Colonic mucosa (tissue), 4 donors: Measurements from ENCODE around the gene SLC13A5. TPM values are rescaled to one million over a fixed set of nuclear protein-coding genes. Genes with fewer than 3 reads are reported as not detected.
"Not testable (repeated sequence)": the region's sequence is repeated elsewhere in the genome, so short reads cannot be mapped to it uniquely, and the experiment has no call there.

Source experiments
- DNase-seq: peaks from one replicate; pipeline ENCODE4 v3.0.0-alpha.2; 2020
- H3K27ac ChIP-seq: fragments of 200-600 bp; one replicate; pipeline ENCODE4 v1.8.0; 2021
- H3K27me3 ChIP-seq: fragments of 200-600 bp; one replicate; pipeline ENCODE4 v1.8.0; 2021
- H3K36me3 ChIP-seq: fragments of 200-600 bp; one replicate; pipeline ENCODE4 v1.8.0; 2021
- H3K4me1 ChIP-seq: fragments of 200-600 bp; one replicate; pipeline ENCODE4 v1.8.0; 2021; ENCODE audit warnings: mild to moderate bottlenecking
- H3K4me3 ChIP-seq: fragments of 200-600 bp; one replicate; pipeline ENCODE4 v1.8.0; 2021
- H3K9ac ChIP-seq, 2 donors: one replicate each; pipeline ENCODE4 v1.7.0; 2013; ENCODE audit warnings: control low read depth in 2 of 2, low read depth in 2 of 2, low read length in 2 of 2
- H3K9me3 ChIP-seq: fragments of 200-600 bp; one replicate; pipeline ENCODE4 v1.8.0; 2021
- intact Hi-C: fragments of 100-400 bp; cut with DNase I; formaldehyde crosslinking; loops from one replicate; pipeline ENCODE4 v1.14.1; 2022
- total RNA-seq, 2 donors: library from RNA; stranded (reverse); fragmentation: NEBNext Ultra II Directional in 1 of 2; extraction: Animal tissue kit (Norgen Biotek cat#: 25700) in 1 of 2; gene quantifications; one replicate each; pipeline ENCODE4 v1.2.1, GENCODE V29; 2021
- TF ChIP-seq, protein P1 (sequence below): fragments of 200-600 bp; IDR thresholded peaks from one replicate; pipeline ENCODE4 v1.8.0; 2022; ENCODE audit warnings: antibody characterized with exemption, mild to moderate bottlenecking
- donor health status: healthy.
- donor health status: DM: no; HTN: no; CAD: no.
- donor health status: DM: no; HTN: no; CAD: no.

SLC13A5 gene
- total RNA-seq, 2 donors from 2014 or later: 0.62 TPM; not detected in 1

DNA sequence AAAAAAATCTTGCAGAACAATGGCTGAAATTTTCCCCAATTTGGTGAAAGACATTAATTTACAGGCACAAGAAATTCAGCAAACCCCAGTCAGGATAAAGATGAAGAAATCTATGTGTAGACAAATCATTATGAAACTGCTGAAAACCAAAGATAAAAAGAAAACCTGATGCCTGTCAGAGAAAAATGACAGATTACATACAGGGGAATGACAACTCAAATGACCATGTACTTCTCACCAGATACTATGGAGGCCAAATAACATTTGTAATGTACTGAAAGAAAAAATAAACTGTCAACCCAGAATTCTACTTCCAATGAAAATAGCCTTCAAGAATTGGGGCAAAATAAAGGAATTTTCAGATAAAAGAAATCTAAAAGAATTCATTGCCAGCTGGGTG, 35.4 kb upstream of the SLC13A5 start:
- no peak overlapping the region for H3K27ac ChIP-seq
- H3K36me3 ChIP-seq: no peaks in the 10 kb centered on the region
- DNase-seq: no peak
- H3K9me3 ChIP-seq: no peaks in the 10 kb centered on the region
- intact Hi-C loops: no loop called here
- H3K4me3 ChIP-seq: no peak overlapping the region
- H3K27me3 ChIP-seq: no peaks in the 10 kb centered on the region
- H3K9ac ChIP-seq: no peak overlapping the region
- TF ChIP-seq, protein P1, sequence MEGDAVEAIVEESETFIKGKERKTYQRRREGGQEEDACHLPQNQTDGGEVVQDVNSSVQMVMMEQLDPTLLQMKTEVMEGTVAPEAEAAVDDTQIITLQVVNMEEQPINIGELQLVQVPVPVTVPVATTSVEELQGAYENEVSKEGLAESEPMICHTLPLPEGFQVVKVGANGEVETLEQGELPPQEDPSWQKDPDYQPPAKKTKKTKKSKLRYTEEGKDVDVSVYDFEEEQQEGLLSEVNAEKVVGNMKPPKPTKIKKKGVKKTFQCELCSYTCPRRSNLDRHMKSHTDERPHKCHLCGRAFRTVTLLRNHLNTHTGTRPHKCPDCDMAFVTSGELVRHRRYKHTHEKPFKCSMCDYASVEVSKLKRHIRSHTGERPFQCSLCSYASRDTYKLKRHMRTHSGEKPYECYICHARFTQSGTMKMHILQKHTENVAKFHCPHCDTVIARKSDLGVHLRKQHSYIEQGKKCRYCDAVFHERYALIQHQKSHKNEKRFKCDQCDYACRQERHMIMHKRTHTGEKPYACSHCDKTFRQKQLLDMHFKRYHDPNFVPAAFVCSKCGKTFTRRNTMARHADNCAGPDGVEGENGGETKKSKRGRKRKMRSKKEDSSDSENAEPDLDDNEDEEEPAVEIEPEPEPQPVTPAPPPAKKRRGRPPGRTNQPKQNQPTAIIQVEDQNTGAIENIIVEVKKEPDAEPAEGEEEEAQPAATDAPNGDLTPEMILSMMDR: no peak
- no peaks in the 10 kb centered on the region for H3K4me1 ChIP-seq

- H3K4me3 ChIP-seq, intact Hi-C loops, H3K9me3 ChIP-seq, H3K27me3 ChIP-seq, H3K27ac ChIP-seq, H3K4me1 ChIP-seq, H3K36me3 ChIP-seq, H3K9ac ChIP-seq, DNase-seq: not testable (repeated sequence)
Observed at GRCh38 chr17:6746665-6747064, 33.5 kb upstream of the SLC13A5 start.

DNA sequence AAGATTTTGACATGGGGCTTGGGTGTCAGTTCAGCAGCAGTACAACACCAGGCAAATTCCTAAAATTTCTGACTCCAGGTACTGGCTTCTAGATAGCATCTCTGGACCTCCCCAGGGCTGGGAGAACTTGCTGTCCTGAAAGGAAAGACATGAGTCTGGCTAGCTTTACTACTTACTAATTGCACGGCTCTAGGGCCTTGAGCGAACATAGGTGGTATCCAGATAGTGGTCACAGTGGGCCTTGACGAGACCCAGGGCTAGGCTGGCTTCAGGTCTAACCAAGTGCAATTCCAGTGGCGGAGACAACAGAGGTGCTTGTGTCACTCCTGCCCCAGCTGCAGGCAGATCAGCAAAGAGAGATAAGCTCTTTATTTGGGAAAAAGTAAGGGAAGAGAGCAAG, 16.4 kb upstream of the SLC13A5 start:
- TF ChIP-seq, protein P1: no peak
- intact Hi-C loops: no loop called here
- no peak overlapping the region for H3K27ac ChIP-seq
- no peaks in the 10 kb centered on the region for H3K4me1 ChIP-seq
- no peak overlapping the region for H3K4me3 ChIP-seq
- no peak overlapping the region for H3K9ac ChIP-seq
- DNase-seq: no peak
- no peaks in the 10 kb centered on the region for H3K9me3 ChIP-seq
- H3K36me3 ChIP-seq: no peaks in the 10 kb centered on the region
- H3K27me3 ChIP-seq: no peaks in the 10 kb centered on the region

- Histone ChIP-seq H3K27me3 (no peaks in the 10 kb centered on the region), H3K4me3 (no peak overlapping the region), H3K4me1 (no peaks in the 10 kb centered on the region), H3K9me3 (no peaks in the 10 kb centered on the region), H3K27ac (no peak overlapping the region), H3K9ac (no peak overlapping the region), H3K36me3 (no peaks in the 10 kb centered on the region)
- DNase-seq: no peak
- TF ChIP-seq, protein P1: no peak
- intact Hi-C loops: no loop called here
Observed at GRCh38 chr17:6724009-6724408, 10.8 kb upstream of the SLC13A5 start.

DNA sequence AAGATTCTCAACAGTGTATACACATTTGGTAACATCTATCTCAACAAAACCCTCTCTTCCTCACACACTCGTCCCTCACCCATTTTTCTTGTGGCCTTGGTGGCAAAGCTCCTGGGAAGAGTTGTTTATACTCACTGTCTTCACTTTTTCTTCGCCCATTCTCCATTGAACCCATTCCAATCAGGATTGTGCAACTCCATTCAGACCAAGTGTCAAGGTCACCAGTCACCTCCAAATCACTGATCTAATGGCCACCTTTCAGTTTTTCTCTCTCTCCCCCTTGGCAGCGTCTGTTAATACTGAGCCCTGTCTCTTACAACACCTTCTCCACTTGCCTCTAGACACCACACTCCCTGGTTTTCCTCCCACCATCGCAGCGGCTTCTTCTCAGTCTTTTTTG, 8.6 kb upstream of the SLC13A5 start:
- H3K27ac ChIP-seq: no peak overlapping the region
- TF ChIP-seq, protein P1: no peak
- intact Hi-C loops: no loop called here
- H3K4me1 ChIP-seq: no peaks in the 10 kb centered on the region
- H3K36me3 ChIP-seq: no peaks in the 10 kb centered on the region
- H3K9ac ChIP-seq: no peak overlapping the region
- H3K9me3 ChIP-seq: no peaks in the 10 kb centered on the region
- H3K27me3 ChIP-seq: no peaks in the 10 kb centered on the region
- H3K4me3 ChIP-seq: no peak overlapping the region
- DNase-seq: no peak

DNA sequence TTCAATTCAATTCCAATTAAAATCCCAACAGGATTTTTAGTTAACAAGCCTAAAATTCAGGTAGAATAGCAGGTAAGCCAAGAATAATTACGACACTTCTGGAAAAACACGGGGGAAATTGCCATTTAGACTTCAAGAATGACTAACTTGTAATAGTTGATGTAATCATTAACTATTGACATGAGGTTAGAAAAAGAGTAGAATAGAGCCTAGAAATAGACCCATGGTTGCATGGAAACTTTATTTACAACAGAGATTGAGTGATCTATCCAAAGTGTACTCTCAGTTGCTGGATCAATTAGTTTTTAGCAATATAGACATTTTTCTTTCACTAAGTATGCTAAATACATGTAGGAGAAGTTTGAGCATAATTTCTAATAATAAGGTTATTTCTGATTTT, 3.6 kb upstream of the SLC13A5 start:
- TF ChIP-seq, protein P1: no peak
- intact Hi-C loops: no loop called here
- Histone ChIP-seq H3K9ac (no peak overlapping the region), H3K4me3 (no peak overlapping the region), H3K9me3 (no peaks in the 10 kb centered on the region), H3K27me3 (peaks cover 18% of the 10 kb centered on the region), H3K27ac (no peak overlapping the region), H3K4me1 (no peaks in the 10 kb centered on the region), H3K36me3 (no peaks in the 10 kb centered on the region)
- DNase-seq: no peak
